ENCODE results near the gene MAFB. TPM values are rescaled to one million over a fixed set of nuclear protein-coding genes. Genes with fewer than 3 reads are reported as not detected.
A peak's percentile ranks its signal among the peaks of the same experiment; 100 is the strongest.

Gene MAFB
- total RNA-seq, 1 experiment from 2014 or later: 0.85 TPM

DNA sequence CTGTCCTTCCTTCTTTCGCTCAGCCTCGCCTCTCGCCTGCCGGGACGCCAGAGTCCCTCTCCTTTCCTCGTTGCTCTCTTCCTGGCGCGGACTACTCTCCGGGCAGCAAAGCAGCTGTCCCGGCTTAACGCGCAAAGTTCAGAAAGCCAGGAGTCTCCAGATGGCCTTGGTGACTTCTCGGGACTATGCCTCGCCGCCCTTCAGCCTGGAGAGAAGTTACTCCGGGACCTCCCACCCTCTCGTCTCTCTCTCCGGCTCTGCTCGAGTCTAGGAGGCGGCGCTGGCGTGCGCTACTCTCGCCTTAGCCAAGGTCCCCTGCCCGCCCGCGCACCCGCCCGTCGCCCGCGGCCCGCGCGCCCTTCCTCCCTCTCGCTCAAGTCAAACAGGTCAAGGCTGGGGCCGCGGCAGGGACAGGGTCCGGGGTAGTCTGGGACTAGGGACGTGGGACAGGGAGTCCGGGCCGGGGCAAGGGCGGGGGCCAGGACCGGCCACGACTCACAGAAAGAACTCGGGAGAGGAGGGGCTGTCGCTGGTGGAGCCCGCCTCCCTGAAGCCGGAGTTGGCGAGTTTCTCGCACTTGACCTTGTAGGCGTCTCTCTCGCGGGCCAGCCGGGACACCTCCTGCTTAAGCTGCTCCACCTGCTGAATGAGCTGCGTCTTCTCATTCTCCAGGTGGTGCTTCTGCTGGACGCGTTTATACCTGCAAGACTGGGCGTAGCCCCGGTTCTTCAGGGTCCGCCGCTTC, 1.5 kb downstream of the MAFB start:
- Mint-ChIP-seq H3K9me3 (peaks cover 0 to 5% of the 10 kb centered on the region in 2 experiments; a peak in 3 of 5 replicates), H3K4me1 (peaks cover 43 to 57% of the 10 kb centered on the region in 2 experiments), H3K36me3 (ENCODE audit: insufficient read depth in 1 of 3, low read depth in 3 of 3) (no peaks in the 10 kb centered on the region; a peak in 1 of 7 replicates), H3K27me3 (ENCODE audit: low read depth) (peaks cover 96% of the 10 kb centered on the region), H3K4me3 (peak overlapping the region; percentile 50 to 85), H3K27ac (no peak overlapping the region)
- no peaks in the 10 kb centered on the region for H3K79me2 ChIP-seq (ENCODE audit: insufficient read depth, low read length)
- no peak overlapping the region for H3K27ac ChIP-seq (ENCODE audit: insufficient read length, low read depth, low read length)
- H3K14ac ChIP-seq (ENCODE audit: insufficient read depth, low read length): no peak overlapping the region
- H2BK12ac ChIP-seq (ENCODE audit: insufficient read length, low read depth, low read length): no peak overlapping the region
- no peak overlapping the region for H3K18ac ChIP-seq (ENCODE audit: insufficient read length, low read depth, low read length)
- no peaks in the 10 kb centered on the region for H3K9me3 ChIP-seq (ENCODE audit: control insufficient read depth, low read depth, low read length)
- no peak overlapping the region for H3K4ac ChIP-seq (ENCODE audit: low read depth, low read length)
- WGBS (ENCODE audit: extremely low coverage, insufficient read length, low lambda C conversion rate): no CpG with 5 or more reads among the region's 62 CpGs
- H3K79me1 ChIP-seq (ENCODE audit: insufficient read depth, low read depth, low read length, poor library complexity, severe bottlenecking): no peaks in the 10 kb centered on the region
- no peak overlapping the region for H4K5ac ChIP-seq (ENCODE audit: insufficient read length, low read depth, low read length)
- H2BK120ac ChIP-seq (ENCODE audit: low read depth, low read length, poor library complexity, severe bottlenecking): no peak overlapping the region
- H3T11ph ChIP-seq (ENCODE audit: low read length): no peak overlapping the region
- H3K23me2 ChIP-seq (ENCODE audit: insufficient read length, low read depth, low read length, poor library complexity, severe bottlenecking): peaks cover 21% of the 10 kb centered on the region
- H3K27me3 ChIP-seq (ENCODE audit: insufficient read depth, low read length): peaks cover 85% of the 10 kb centered on the region
- no peak overlapping the region for H2BK5ac ChIP-seq (ENCODE audit: insufficient read length, low read length)
- no peak overlapping the region for H3K9ac ChIP-seq (ENCODE audit: extremely low read depth, insufficient read length, low read length)
- no peak overlapping the region for H3K23ac ChIP-seq (ENCODE audit: insufficient read length, low read depth, low read length)
- no peak overlapping the region for H2AFZ ChIP-seq (ENCODE audit: low read length)
- H4K91ac ChIP-seq (ENCODE audit: insufficient read length, low read depth, low read length): no peak overlapping the region
- H4K20me1 ChIP-seq (ENCODE audit: control insufficient read depth, insufficient read depth, insufficient read length): no peaks in the 10 kb centered on the region
- TF ChIP-seq CTCF (conservative IDR thresholded peaks at IDR 0.05): no peak
- H3K4me1 ChIP-seq (ENCODE audit: insufficient read depth, low read length): no peaks in the 10 kb centered on the region
- H4K8ac ChIP-seq (replicated peaks; ENCODE audit: insufficient read length, low read depth, low read length): no peak overlapping the region
- peak; percentile 58 for DNase-seq
- no peak overlapping the region for H2AK5ac ChIP-seq (ENCODE audit: insufficient read length, low read length)
- H3K4me2 ChIP-seq (ENCODE audit: insufficient read depth, insufficient read length, low read length): peak overlapping the region; percentile 62
- no peak overlapping the region for H3K56ac ChIP-seq (ENCODE audit: insufficient read length, low read depth, low read length)
- no peak overlapping the region for H2BK15ac ChIP-seq (ENCODE audit: low read depth, low read length)
- no peak overlapping the region for H2BK20ac ChIP-seq (ENCODE audit: low read depth, low read length, poor library complexity, severe bottlenecking)
